ENCODE data around the gene ZRANB1. TPM values are rescaled to one million over a fixed set of nuclear protein-coding genes. Genes with fewer than 3 reads are reported as not detected.

Gene ZRANB1
- total RNA-seq, result 10 to 100 TPM; 17.9 to 28.7 TPM

- Histone ChIP-seq H3K4me3 (no peak within 1 kb of the TSS), H3K9me3 (no peaks in the 10 kb centered on the region), H3K27ac (no peak within 1 kb of the TSS), H3K36me3 (no peaks in the 10 kb centered on the region), H3K4me1 (replicated peaks) (peaks cover 7% of the 10 kb centered on the region), H3K27me3 (replicated peaks; ENCODE audit: insufficient read depth) (no peaks in the 10 kb centered on the region)
- no peak for DNase-seq (ENCODE audit: low spot score)
- intact Hi-C loops (cut with DNase I), result no loop called here
- TF ChIP-seq POLR2A (IDR thresholded peaks at IDR 0.05) (no peak), POLR2AphosphoS5 (IDR thresholded peaks at IDR 0.05) (no peak), CTCF (IDR thresholded peaks at IDR 0.05) (no peak)
- whole genome bisulfite sequencing, result 85% methylated on average over 4 of the region's 4 CpGs
Observed at GRCh38 chr10:124941823-124942222, at the start of gene ZRANB1. TSS of gene ZRANB1 (plus strand) at chr10:124942123. CDS start at chr10:124942494, 371 bp downstream.

GRCh38 chr10:124892905-124893304 is 49.0 kb upstream of the ZRANB1 start:
- Histone ChIP-seq H3K27ac (no peak overlapping the region), H3K9me3 (no peaks in the 10 kb centered on the region), H3K4me3 (no peak overlapping the region), H3K27me3 (replicated peaks; ENCODE audit: insufficient read depth) (no peaks in the 10 kb centered on the region), H3K4me1 (replicated peaks) (no peaks in the 10 kb centered on the region), H3K36me3 (no peaks in the 10 kb centered on the region)
- DNase-seq (ENCODE audit: low spot score), result no peak
- no peak for TF ChIP-seq POLR2AphosphoS5 (IDR thresholded peaks at IDR 0.05)
- no peak for TF ChIP-seq POLR2A (IDR thresholded peaks at IDR 0.05)
- no peak for TF ChIP-seq CTCF (IDR thresholded peaks at IDR 0.05)
- WGBS, result 32% methylated on average over 2 of the region's 2 CpGs
- intact Hi-C loops (cut with DNase I), result no loop called here

- no peak overlapping the region for H3K4me3 ChIP-seq
- no peak for TF ChIP-seq POLR2AphosphoS5 (IDR thresholded peaks at IDR 0.05)
- no peak overlapping the region for H3K27ac ChIP-seq
- intact Hi-C loops (cut with DNase I), result no loop called here
- no peak for DNase-seq (ENCODE audit: low spot score)
- no peaks in the 10 kb centered on the region for H3K9me3 ChIP-seq
- H3K4me1 ChIP-seq (replicated peaks), result no peaks in the 10 kb centered on the region
- H3K36me3 ChIP-seq, result no peaks in the 10 kb centered on the region
- WGBS, result 85% methylated on average over 13 of the region's 13 CpGs
- no peaks in the 10 kb centered on the region for H3K27me3 ChIP-seq (replicated peaks; ENCODE audit: insufficient read depth)
Observed at GRCh38 chr10:124894569-124895215, 47.2 kb upstream of the ZRANB1 start.

GRCh38 chr10:124896751-124897150 is 45.2 kb upstream of the ZRANB1 start:
- intact Hi-C loops (cut with DNase I), result no loop called here
- H3K4me1 ChIP-seq (replicated peaks), result no peaks in the 10 kb centered on the region
- DNase-seq (ENCODE audit: low spot score), result no peak
- no peaks in the 10 kb centered on the region for H3K27me3 ChIP-seq (replicated peaks; ENCODE audit: insufficient read depth)
- H3K9me3 ChIP-seq, result no peaks in the 10 kb centered on the region
- H3K36me3 ChIP-seq, result no peaks in the 10 kb centered on the region
- WGBS, result 82% methylated on average over 4 of the region's 4 CpGs
- no peak for TF ChIP-seq POLR2AphosphoS5 (IDR thresholded peaks at IDR 0.05)
- TF ChIP-seq POLR2A (IDR thresholded peaks at IDR 0.05), result no peak
- no peak for TF ChIP-seq CTCF (IDR thresholded peaks at IDR 0.05)
- no peak overlapping the region for H3K27ac ChIP-seq
- no peak overlapping the region for H3K4me3 ChIP-seq

GRCh38 chr10:124898471-124898870 is 43.5 kb upstream of the ZRANB1 start:
- intact Hi-C loops (cut with DNase I), result no loop called here
- Histone ChIP-seq H3K36me3 (no peaks in the 10 kb centered on the region), H3K4me3 (no peak overlapping the region), H3K9me3 (no peaks in the 10 kb centered on the region), H3K27me3 (replicated peaks; ENCODE audit: insufficient read depth) (no peaks in the 10 kb centered on the region), H3K4me1 (replicated peaks) (no peaks in the 10 kb centered on the region), H3K27ac (no peak overlapping the region)
- no peak for DNase-seq (ENCODE audit: low spot score)
- TF ChIP-seq POLR2A (IDR thresholded peaks at IDR 0.05), result no peak
- TF ChIP-seq POLR2AphosphoS5 (IDR thresholded peaks at IDR 0.05), result no peak
- no peak for TF ChIP-seq CTCF (IDR thresholded peaks at IDR 0.05)
- 41% methylated on average over 9 of the region's 9 CpGs for WGBS

Data from prostate gland (tissue), 2 donors.